Activated naive CD8-positive, alpha-beta T cell treated with anti-CD3 and anti-CD28 coated beads, Interleukin-2, amount 50 U/mL, for 24 hours (primary cell): ENCODE data around the gene LEKR1.

Experiments used
- ATAC-seq: fragments of 150-1000 bp; cut with Tn5 transposase; one replicate; pipeline ENCODE4 v1.10.0; 2021
- DNase-seq: peaks from one replicate; pipeline ENCODE4 v3.0.0; 2021
- H3K27ac Mint-ChIP-seq: one replicate; pipeline ENCODE4 v1.8.0; 2021; ENCODE audit warnings: mild to moderate bottlenecking, mixed read lengths
- H3K27me3 Mint-ChIP-seq: one replicate; pipeline ENCODE4 v1.8.0; 2021; ENCODE audit warnings: mixed read lengths
- H3K36me3 Mint-ChIP-seq: one replicate; pipeline ENCODE4 v1.8.0; 2021; ENCODE audit warnings: low read depth, mixed read lengths
- H3K4me1 Mint-ChIP-seq: one replicate; pipeline ENCODE4 v1.8.0; 2021; ENCODE audit warnings: mixed read lengths
- H3K4me3 Mint-ChIP-seq: one replicate; pipeline ENCODE4 v1.8.0; 2021; ENCODE audit warnings: mild to moderate bottlenecking, moderate library complexity, mixed read lengths
- H3K9me3 Mint-ChIP-seq: one replicate; pipeline ENCODE4 v1.8.0; 2021; ENCODE audit warnings: mixed read lengths

Gene LEKR1

DNA sequence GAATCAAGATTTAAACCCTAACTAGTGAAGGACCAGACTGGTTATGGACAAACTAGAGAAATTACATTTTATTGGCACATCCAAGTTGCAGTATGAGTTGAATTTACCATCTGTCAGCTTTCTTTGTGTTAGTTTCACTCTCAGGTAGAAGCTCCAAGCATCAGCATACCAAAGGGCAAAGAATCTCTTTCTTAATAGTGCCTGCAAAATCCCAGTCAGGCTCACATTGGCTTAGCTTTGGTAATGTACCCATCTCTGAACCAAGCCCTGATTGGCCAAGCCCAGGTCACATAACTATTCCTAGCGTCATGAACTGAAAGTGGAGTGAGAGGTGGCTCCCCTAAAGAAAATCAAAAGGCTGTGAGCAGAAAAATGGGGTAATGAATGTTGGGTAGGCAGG, 266.9 kb downstream of the LEKR1 start:
- H3K36me3 Mint-ChIP-seq = no peaks in the 10 kb centered on the region
- no peaks in the 10 kb centered on the region for H3K27me3 Mint-ChIP-seq
- H3K9me3 Mint-ChIP-seq = no peaks in the 10 kb centered on the region
- no peak for ATAC-seq
- H3K4me1 Mint-ChIP-seq = peaks cover 48% of the 10 kb centered on the region
- peak overlapping the region; percentile 13 for H3K27ac Mint-ChIP-seq
- no peak for DNase-seq
- no peak overlapping the region for H3K4me3 Mint-ChIP-seq

DNA sequence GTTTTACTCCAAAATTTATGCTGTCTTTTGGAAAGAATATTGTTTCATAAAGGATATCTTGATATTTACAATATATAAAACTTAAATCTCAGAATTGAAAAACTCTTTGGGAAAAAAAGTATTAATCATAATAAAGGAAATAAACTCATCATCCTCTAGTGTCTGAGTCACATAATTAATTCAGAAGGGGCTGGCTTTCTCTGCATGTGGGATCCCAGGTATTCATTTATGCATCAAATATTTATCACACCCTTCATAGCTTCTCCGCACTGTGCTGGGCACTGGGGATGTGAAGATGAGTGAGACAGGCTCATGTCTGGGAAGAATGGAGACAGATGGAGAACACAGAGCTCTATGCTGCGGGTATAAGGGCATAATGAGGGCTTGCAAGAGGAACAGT, 268.1 kb downstream of the LEKR1 start:
- peaks cover 48% of the 10 kb centered on the region for H3K4me1 Mint-ChIP-seq
- no peaks in the 10 kb centered on the region for H3K27me3 Mint-ChIP-seq
- H3K9me3 Mint-ChIP-seq = no peaks in the 10 kb centered on the region
- no peak overlapping the region for H3K4me3 Mint-ChIP-seq
- no peak for ATAC-seq
- DNase-seq = no peak
- no peak overlapping the region for H3K27ac Mint-ChIP-seq
- H3K36me3 Mint-ChIP-seq = no peaks in the 10 kb centered on the region

DNA sequence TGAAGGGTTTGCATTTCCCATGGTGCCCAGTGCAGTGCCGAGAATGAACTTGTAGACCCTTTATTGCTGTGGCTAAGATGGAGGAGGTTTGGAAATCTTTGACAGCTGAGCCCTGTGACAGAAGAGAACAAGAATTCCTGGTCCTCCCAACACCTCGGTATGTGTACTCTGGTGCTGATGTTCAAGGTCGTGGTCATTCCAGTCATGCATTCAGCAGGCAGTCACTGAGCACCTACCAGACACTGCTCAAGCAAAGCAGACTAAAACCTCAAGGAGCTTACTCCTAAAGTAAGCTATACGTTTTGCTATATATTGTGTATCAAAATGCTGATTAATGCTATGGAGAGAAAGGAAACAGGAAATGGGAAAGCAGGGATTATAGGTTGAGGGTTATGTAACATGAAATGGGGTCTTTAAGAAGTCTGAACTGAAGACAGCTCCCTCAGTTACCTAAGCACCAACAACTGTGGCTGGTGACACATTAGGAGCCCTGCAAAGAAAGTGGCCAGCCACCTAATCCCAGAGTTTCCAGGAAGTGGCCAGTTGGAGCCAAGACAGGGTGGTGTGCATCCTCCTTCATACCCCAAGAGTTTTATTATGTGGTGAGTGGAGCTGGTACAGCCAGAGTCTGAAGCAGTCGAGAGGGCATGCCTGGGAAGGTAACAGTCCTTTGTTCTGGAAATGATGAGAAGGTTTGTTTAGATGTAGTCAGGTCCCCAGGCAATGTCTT, 268.8 kb downstream of the LEKR1 start:
- H3K36me3 Mint-ChIP-seq = no peaks in the 10 kb centered on the region
- ATAC-seq = no peak
- H3K27ac Mint-ChIP-seq = no peak overlapping the region
- peaks cover 48% of the 10 kb centered on the region for H3K4me1 Mint-ChIP-seq
- H3K9me3 Mint-ChIP-seq = no peaks in the 10 kb centered on the region
- no peak overlapping the region for H3K4me3 Mint-ChIP-seq
- no peaks in the 10 kb centered on the region for H3K27me3 Mint-ChIP-seq
- no peak for DNase-seq
